ENCODE results near the gene RDH14. TPM values are rescaled to one million over a fixed set of nuclear protein-coding genes. Genes with fewer than 3 reads are reported as not detected.

The RDH14 gene
- total and polyA plus RNA-seq, 2 of the 4 experiments (the other 2 are of a cell fraction), result 11.9 to 12.2 TPM

DNA sequence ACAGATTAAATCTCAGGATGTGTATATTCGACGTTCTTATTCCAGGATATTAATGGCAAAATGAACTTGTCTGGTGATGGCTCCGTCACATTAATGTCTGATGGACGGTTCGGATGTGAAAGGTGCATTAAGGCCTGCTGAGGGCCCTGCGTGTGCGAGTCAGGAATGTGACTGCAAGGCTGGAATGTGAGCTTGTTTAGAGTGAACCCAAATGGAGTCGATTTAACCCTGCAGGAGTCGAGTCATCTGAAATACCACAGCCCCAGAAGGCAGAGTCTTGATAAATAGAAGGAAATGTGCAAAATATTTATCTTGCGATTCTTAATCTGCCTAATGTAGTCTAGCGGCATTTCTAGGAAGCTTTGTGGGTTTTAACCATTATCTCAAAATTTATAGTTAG, 44.3 kb downstream of the RDH14 start:
- in situ Hi-C loops (cut with MboI; ENCODE audit: low sequenced_read_pairs), result loop anchor here (25.0 kb wide), 1 partner anchor 1146 kb away; no protein-coding TSS in a partner anchor
- TF ChIP-seq MAZ (IDR thresholded peaks at IDR 0.05; ENCODE audit: borderline replicate concordance, low read depth, low read length) (no peak), BHLHE40 (IDR thresholded peaks at IDR 0.05; ENCODE audit: low read depth, low read length) (peak; percentile 78), CHD1 (IDR thresholded peaks at IDR 0.05; ENCODE audit: low read depth, low read length) (no peak), RCOR1 (IDR thresholded peaks at IDR 0.05; ENCODE audit: insufficient replicate concordance, low read length) (peak; percentile 23), FOS (IDR thresholded peaks at IDR 0.05; ENCODE audit: low read depth, low read length) (0 out of 2 replicates have a peak, but pooled peaks have one; percentile 18), SMC3 (IDR thresholded peaks at IDR 0.05; ENCODE audit: low read depth, low read length) (no peak), CTCF (conservative IDR thresholded peaks at IDR 0.05; ENCODE audit: low read depth, low read length) (0 out of 2 replicates have a peak, but pooled peaks have one; percentile 2), CEBPB (IDR thresholded peaks at IDR 0.05; ENCODE audit: low read depth, low read length) (no peak), NFE2L2 (IDR thresholded peaks at IDR 0.05; ENCODE audit: low read depth, low read length) (0 out of 2 replicates have a peak, but pooled peaks have one; percentile 2), MXI1 (IDR thresholded peaks at IDR 0.05; ENCODE audit: borderline replicate concordance, low read depth, low read length) (no peak), MAFK (IDR thresholded peaks at IDR 0.05; ENCODE audit: low read depth, low read length) (no peak), ELK1 (IDR thresholded peaks at IDR 0.05; ENCODE audit: borderline replicate concordance, low read depth, low read length) (no peak), RAD21 (IDR thresholded peaks at IDR 0.05; ENCODE audit: low read length) (no peak), RFX5 (IDR thresholded peaks at IDR 0.05; ENCODE audit: low read depth, low read length) (no peak)
- TF ChIP-seq, protein P1, sequence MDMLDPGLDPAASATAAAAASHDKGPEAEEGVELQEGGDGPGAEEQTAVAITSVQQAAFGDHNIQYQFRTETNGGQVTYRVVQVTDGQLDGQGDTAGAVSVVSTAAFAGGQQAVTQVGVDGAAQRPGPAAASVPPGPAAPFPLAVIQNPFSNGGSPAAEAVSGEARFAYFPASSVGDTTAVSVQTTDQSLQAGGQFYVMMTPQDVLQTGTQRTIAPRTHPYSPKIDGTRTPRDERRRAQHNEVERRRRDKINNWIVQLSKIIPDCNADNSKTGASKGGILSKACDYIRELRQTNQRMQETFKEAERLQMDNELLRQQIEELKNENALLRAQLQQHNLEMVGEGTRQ (IDR thresholded peaks at IDR 0.05; ENCODE audit: low read depth, low read length), result no peak

More for the DNA sequence above, 44.3 kb downstream of the RDH14 start:
- no peaks in the 10 kb centered on the region for H4K20me1 ChIP-seq (ENCODE audit: insufficient read depth, low read length)
- peak overlapping the region; percentile 93; the same call in 1 of the 2 replicates for H3K27ac ChIP-seq (ENCODE audit: insufficient read depth, low read length)
- peak overlapping the region; percentile 25 to 90; a peak in 3 of 4 replicates for H4K8ac ChIP-seq (ENCODE audit: low read depth in 2 of 2, low read length in 2 of 2)
- H2AK5ac ChIP-seq (ENCODE audit: low read depth, low read length), result no peak overlapping the region
- dilution Hi-C loops (cut with HindIII; ENCODE audit: low sequenced_read_pairs, unreplicated experiment), result no loop called here
- peak overlapping the region; percentile 75; the same call in 1 of the 2 replicates for H3K14ac ChIP-seq (replicated peaks; ENCODE audit: low read depth, low read length)
- peak overlapping the region; percentile 93; the same call in 1 of the 2 replicates for H3K18ac ChIP-seq (ENCODE audit: low read depth, low read length)
- H3K9me1 ChIP-seq (ENCODE audit: insufficient read depth, low read length), result peaks cover 23% of the 10 kb centered on the region
- BruUV-seq (replicated peaks), result no TSS peak
- peak overlapping the region; percentile 96 for H3K4ac ChIP-seq (ENCODE audit: low read depth, low read length)
- peak overlapping the region; percentile 91; the same call in 1 of the 2 replicates for H4K5ac ChIP-seq (ENCODE audit: low read depth, low read length)
- DNase-seq (peak; percentile 94), ATAC-seq (ENCODE audit: low read depth) (peak; percentile 89)
- peak overlapping the region; percentile 50 for H2AK9ac ChIP-seq (replicated peaks; ENCODE audit: low read depth, low read length, poor library complexity)
- no peak overlapping the region for H3K4me3 ChIP-seq (ENCODE audit: insufficient read depth, low read depth, low read length)
- H2BK20ac ChIP-seq (ENCODE audit: low read depth, low read length), result peak overlapping the region; percentile 99
- H3K23ac ChIP-seq (ENCODE audit: low read depth, low read length), result peak overlapping the region; percentile 88
- no peak overlapping the region for H3K9ac ChIP-seq (ENCODE audit: low read depth, low read length)
- H3K56ac ChIP-seq (ENCODE audit: extremely low read depth, insufficient read depth, low read length), result peak overlapping the region; percentile 86
- H2BK5ac ChIP-seq (ENCODE audit: low read depth, low read length, poor library complexity, severe bottlenecking), result peak overlapping the region; percentile 91
- peaks cover 33% of the 10 kb centered on the region for H3K4me1 ChIP-seq (ENCODE audit: control insufficient read depth, insufficient read depth, low read length)
- ChIA-PET CTCF (interaction anchor here (1.9 kb wide), 1 partner anchor 7 kb away, joined by 4 read pairs; no protein-coding TSS in a partner anchor), POLR2A (ENCODE audit: unreplicated experiment) (no interaction called here)
- peak overlapping the region; percentile 94 for H4K91ac ChIP-seq (ENCODE audit: insufficient read depth, low read depth, low read length)
- H3K9me3 ChIP-seq (ENCODE audit: control insufficient read depth, insufficient read depth, low read length), result no peaks in the 10 kb centered on the region
- peak overlapping the region; percentile 57; the same call in 1 of the 2 replicates for H3K4me2 ChIP-seq (ENCODE audit: low read depth, low read length)
- H2BK15ac ChIP-seq (ENCODE audit: low read depth, low read length), result peak overlapping the region; percentile 33; the same call in 1 of the 3 replicates
- intact Hi-C loops (cut with micrococcal nuclease), result loop anchor here (1.0 to 5.0 kb wide), 2 partner anchors 81 to 129 kb away; no protein-coding TSS in a partner anchor
- H3K36me3 ChIP-seq (ENCODE audit: control insufficient read depth, insufficient read depth, low read length), result no peaks in the 10 kb centered on the region
- H2BK120ac ChIP-seq (ENCODE audit: low read depth, low read length), result peak overlapping the region; percentile 98
- H2AFZ ChIP-seq (replicated peaks; ENCODE audit: low read length, poor library complexity), result peak overlapping the region; percentile 83
- H3K27me3 ChIP-seq (ENCODE audit: control insufficient read depth, insufficient read depth, low read length), result no peaks in the 10 kb centered on the region
- 0% methylated on average over 2 of the region's 11 CpGs; no CpG with 5 or more reads in 1 of the 2 experiments for WGBS, 2 experiments (ENCODE audit: extremely low coverage in 2 of 2, insufficient read length in 1 of 2)
- H3K79me1 ChIP-seq (ENCODE audit: low read depth in 1 of 2, low read length in 2 of 2), result no peaks in the 10 kb centered on the region

All from IMR-90 (cell line).